IPS-15b (cell line): ENCODE data around the gene PCOLCE2.
A peak's percentile ranks its signal among the peaks of the same experiment; 100 is the strongest.
"Not testable (repeated sequence)": the region's sequence is repeated elsewhere in the genome, so short reads cannot be mapped to it uniquely, and the experiment has no call there.

Experiments used
- H3K27me3 ChIP-seq: one replicate; pipeline ENCODE4 v1.6.1; 2013; ENCODE audit warnings: low read length; ENCODE audit not compliant: control insufficient read depth, insufficient read depth
- H3K36me3 ChIP-seq: one replicate; pipeline ENCODE4 v1.6.1; 2013; ENCODE audit warnings: low read length; ENCODE audit not compliant: control insufficient read depth, insufficient read depth
- H3K4me1 ChIP-seq: one replicate; pipeline ENCODE4 v1.6.1; 2013; ENCODE audit warnings: mild to moderate bottlenecking, low read length; ENCODE audit not compliant: control insufficient read depth, insufficient read depth
- H3K4me3 ChIP-seq: one replicate; pipeline ENCODE4 v1.5.1; 2013; ENCODE audit warnings: low read depth, low read length
- H3K9ac ChIP-seq: one replicate; pipeline ENCODE4 v1.6.1; 2013; ENCODE audit warnings: low read depth, mild to moderate bottlenecking, low read length
- H3K9me3 ChIP-seq: one replicate; pipeline ENCODE4 v1.6.1; 2013; ENCODE audit warnings: mild to moderate bottlenecking, low read length; ENCODE audit not compliant: control insufficient read depth, insufficient read depth

Gene PCOLCE2

DNA sequence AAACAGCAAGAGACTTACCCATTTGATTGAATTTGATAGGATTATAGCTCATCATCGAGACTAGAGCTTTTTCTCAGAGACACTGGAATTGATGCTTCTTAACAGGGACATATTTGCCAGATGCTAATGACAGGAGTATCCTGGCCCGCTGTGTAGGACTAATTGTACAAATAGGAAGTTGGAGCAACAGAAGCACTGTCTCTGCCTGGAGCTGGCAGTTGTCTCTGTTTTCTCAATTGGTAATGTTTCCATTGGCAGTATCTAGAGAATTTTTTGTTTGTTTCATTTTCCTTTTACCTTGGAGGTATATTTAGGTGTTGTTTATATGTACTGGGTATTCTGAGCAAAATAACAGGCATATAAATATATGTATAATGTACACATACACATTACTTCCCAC lies 8.9 kb upstream of the PCOLCE2 start:
- Histone ChIP-seq H3K4me1 (no peaks in the 10 kb centered on the region), H3K9me3 (no peaks in the 10 kb centered on the region), H3K9ac (no peak overlapping the region), H3K4me3 (no peak overlapping the region), H3K36me3 (no peaks in the 10 kb centered on the region), H3K27me3 (no peaks in the 10 kb centered on the region)

DNA sequence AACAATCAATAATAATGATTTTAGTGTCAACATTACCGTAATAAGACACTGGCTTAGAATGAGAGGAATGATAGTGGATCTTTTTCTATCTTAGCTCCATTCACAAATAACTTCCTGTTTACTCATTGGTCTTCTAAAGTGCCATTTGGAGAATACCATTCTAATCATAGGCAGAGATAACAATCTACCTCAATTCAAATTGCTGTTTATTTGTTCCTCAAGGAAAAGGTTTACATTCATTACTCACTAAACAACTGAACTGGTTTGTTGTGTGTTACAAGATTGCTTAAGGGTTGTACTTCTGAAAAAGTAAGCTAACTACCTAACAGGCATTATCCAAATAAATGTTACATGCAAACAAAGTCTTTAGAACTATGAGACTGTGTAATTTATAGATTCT lies 8.1 kb upstream of the PCOLCE2 start:
- H3K36me3 ChIP-seq = no peaks in the 10 kb centered on the region
- no peaks in the 10 kb centered on the region for H3K27me3 ChIP-seq
- no peak overlapping the region for H3K4me3 ChIP-seq
- H3K9ac ChIP-seq = no peak overlapping the region
- no peaks in the 10 kb centered on the region for H3K4me1 ChIP-seq
- no peaks in the 10 kb centered on the region for H3K9me3 ChIP-seq

DNA sequence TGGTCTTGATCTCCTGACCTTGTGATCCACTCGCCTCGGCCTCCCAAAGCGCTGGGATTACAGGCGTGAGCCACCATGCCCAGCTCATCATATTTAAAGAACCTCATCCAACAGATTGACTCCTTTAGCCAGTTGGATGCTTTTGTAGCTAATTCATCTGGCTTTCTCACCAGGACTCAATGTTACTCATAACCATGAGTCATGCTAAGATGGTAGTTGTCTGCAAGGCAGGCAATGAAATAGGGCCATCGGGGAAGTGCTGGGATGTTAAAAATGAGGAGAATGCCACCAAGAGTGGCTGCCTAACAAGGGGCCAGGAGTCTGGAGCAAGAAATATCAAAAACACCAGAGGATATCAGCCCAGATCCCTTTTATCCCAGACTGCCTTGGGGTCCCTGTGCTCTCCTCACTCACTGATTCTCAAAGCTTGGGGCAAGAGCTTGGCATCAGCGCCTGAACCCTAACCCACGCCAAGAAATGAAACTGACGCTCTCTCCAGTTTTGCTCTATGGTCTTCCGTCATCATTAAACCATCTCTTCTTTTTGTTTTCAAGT lies 7.4 kb upstream of the PCOLCE2 start:
- Histone ChIP-seq H3K9ac (no peak overlapping the region), H3K9me3 (no peaks in the 10 kb centered on the region), H3K27me3 (no peaks in the 10 kb centered on the region), H3K36me3 (no peaks in the 10 kb centered on the region), H3K4me3 (no peak overlapping the region), H3K4me1 (no peaks in the 10 kb centered on the region)

DNA sequence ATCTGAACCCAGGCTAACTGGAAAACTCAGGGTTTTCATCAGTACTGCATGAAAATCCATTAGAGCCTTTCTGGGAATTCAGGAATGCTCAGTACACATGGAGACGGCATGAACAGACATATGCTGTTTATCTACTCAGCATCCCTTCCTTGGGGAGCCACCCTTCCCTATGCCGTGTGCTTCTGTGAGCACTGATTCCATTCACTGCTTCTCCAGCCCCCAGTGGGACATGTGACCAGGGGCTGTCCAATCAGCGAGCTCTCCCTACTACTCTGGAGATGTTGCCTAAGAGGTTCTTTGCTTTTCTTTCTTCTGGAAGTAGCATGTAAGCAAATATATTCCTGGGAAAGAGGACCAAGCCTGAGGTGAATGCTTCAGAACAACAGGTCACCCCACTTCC lies 5.6 kb upstream of the PCOLCE2 start:
- no peaks in the 10 kb centered on the region for H3K4me1 ChIP-seq
- H3K9me3 ChIP-seq = no peaks in the 10 kb centered on the region
- no peak overlapping the region for H3K9ac ChIP-seq
- peaks cover 13% of the 10 kb centered on the region for H3K27me3 ChIP-seq
- no peaks in the 10 kb centered on the region for H3K36me3 ChIP-seq
- no peak overlapping the region for H3K4me3 ChIP-seq

GRCh38 chr3:142892714-142893113 lies 3.8 kb upstream of the PCOLCE2 start:
- Histone ChIP-seq H3K9ac (no peak overlapping the region), H3K27me3 (peaks cover 16% of the 10 kb centered on the region), H3K4me1 (no peaks in the 10 kb centered on the region), H3K4me3 (no peak overlapping the region), H3K9me3 (no peaks in the 10 kb centered on the region), H3K36me3 (no peaks in the 10 kb centered on the region)

GRCh38 chr3:142890592-142890991 lies 1.7 kb upstream of the PCOLCE2 start:
- Histone ChIP-seq H3K4me3 (no peak overlapping the region), H3K4me1 (no peaks in the 10 kb centered on the region), H3K27me3 (peaks cover 16% of the 10 kb centered on the region), H3K9me3 (no peaks in the 10 kb centered on the region), H3K9ac (no peak overlapping the region), H3K36me3 (no peaks in the 10 kb centered on the region)

GRCh38 chr3:142889212-142890014 lies 530 bp upstream of the PCOLCE2 start:
- peak overlapping the region; percentile 74 for H3K4me3 ChIP-seq
- H3K27me3 ChIP-seq = peaks cover 16% of the 10 kb centered on the region
- H3K9me3 ChIP-seq = no peaks in the 10 kb centered on the region
- H3K36me3 ChIP-seq = no peaks in the 10 kb centered on the region
- H3K4me1 ChIP-seq = no peaks in the 10 kb centered on the region
- no peak overlapping the region for H3K9ac ChIP-seq

DNA sequence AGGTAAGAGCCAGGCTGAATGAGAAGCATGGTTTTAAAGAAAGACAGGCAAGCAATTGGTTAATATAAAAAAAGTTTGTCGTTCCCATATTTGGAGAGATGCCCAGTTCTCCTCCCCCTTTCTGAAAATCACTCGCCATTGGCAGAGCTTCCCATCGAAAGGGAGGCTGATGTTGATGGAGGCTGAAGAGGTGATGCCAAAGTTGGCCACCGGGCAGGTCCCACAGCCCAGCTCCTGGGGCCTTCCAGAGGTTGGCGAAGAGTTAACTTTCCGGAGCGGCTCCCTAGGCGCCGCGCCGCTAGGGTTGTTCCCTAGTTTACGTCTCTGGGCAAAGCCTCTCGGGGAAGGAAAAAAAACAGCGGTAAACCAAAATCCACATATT lies 793 bp downstream of the PCOLCE2 start:
- H3K4me3 ChIP-seq = peak overlapping the region; percentile 74
- peak overlapping the region; percentile 74 for H3K9ac ChIP-seq

DNA sequence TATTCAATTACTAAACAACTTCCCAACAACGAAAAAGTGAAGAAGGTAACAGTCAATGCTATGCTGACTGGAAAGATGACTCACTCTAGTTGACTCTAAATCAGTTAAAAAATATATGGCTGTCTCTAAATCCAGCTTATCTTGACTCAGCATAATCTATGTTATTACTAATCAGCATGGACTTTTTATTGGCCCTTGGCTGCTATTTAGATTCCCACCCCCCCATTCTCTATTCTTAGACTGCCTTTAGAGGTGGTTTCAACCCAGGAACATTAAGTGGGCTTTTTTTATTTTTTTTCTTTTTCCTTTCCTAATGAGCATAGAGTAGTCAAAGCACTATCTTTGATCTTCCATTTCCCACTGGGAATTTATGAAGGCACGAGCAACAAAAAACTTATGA lies 1.9 kb downstream of the PCOLCE2 start:
- no peaks in the 10 kb centered on the region for H3K9me3 ChIP-seq
- no peaks in the 10 kb centered on the region for H3K4me1 ChIP-seq
- H3K27me3 ChIP-seq = peaks cover 16% of the 10 kb centered on the region
- no peak overlapping the region for H3K4me3 ChIP-seq
- H3K9ac ChIP-seq = no peak overlapping the region
- no peaks in the 10 kb centered on the region for H3K36me3 ChIP-seq

More for the DNA sequence above, 793 bp downstream of the PCOLCE2 start:
- Histone ChIP-seq H3K9me3 (no peaks in the 10 kb centered on the region), H3K4me1 (no peaks in the 10 kb centered on the region), H3K36me3 (no peaks in the 10 kb centered on the region), H3K27me3 (peaks cover 16% of the 10 kb centered on the region)

- H3K27me3 ChIP-seq = peaks cover 16% of the 10 kb centered on the region
- no peaks in the 10 kb centered on the region for H3K9me3 ChIP-seq
- H3K4me3 ChIP-seq = no peak overlapping the region
- H3K36me3 ChIP-seq = no peaks in the 10 kb centered on the region
- H3K4me1 ChIP-seq = no peaks in the 10 kb centered on the region
- H3K9ac ChIP-seq = no peak overlapping the region
Observed at GRCh38 chr3:142886021-142886420, 2.9 kb downstream of the PCOLCE2 start.

- H3K27me3 ChIP-seq = peaks cover 3% of the 10 kb centered on the region
- H3K4me1 ChIP-seq = no peaks in the 10 kb centered on the region
- no peaks in the 10 kb centered on the region for H3K9me3 ChIP-seq
- H3K36me3 ChIP-seq = no peaks in the 10 kb centered on the region
- H3K4me3 ChIP-seq = no peak overlapping the region
- H3K9ac ChIP-seq = no peak overlapping the region
Observed at GRCh38 chr3:142884531-142884930, 4.4 kb downstream of the PCOLCE2 start.

DNA sequence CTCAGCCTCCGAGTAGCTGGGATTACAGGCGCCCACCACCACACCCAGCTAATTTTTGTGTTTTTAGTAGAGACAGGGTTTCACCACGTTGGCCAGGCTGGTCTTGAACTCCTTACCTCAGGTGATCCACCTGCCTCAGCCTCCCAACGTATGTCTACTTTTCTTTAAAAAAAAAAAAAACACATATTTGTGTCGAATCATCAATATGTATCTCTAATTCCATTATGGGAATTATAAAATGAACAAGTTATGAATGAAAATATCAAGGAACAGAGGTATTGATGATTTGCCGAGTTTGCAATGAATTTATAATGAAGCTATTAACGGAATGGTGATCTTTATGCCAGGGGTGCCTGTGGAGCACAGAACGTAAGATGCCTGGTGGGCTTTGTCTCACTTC lies 5.3 kb downstream of the PCOLCE2 start:
- not testable (repeated sequence) for H3K9ac ChIP-seq, H3K4me3 ChIP-seq, H3K4me1 ChIP-seq, H3K9me3 ChIP-seq, H3K27me3 ChIP-seq, H3K36me3 ChIP-seq
